Neural progenitor cell (in vitro differentiated cells): Measurements from ENCODE around the gene GEMIN5. TPM values are rescaled to one million over a fixed set of nuclear protein-coding genes. Genes with fewer than 3 reads are reported as not detected.

Source experiments
- DNase-seq: peaks from one replicate; pipeline ENCODE4 v3.0.0-alpha.2; 2016; ENCODE audit warnings: low spot score
- H2AFZ ChIP-seq: fragments of 200-600 bp; sonication (generic); replicated peaks from 2 replicates; pipeline ENCODE4 v1.6.1; 2016; ENCODE audit warnings: antibody characterized with exemption
- H3F3A ChIP-seq: fragments of 200-600 bp; sonication (generic); 2 replicates; pipeline ENCODE4 v1.6.1; 2016; ENCODE audit warnings: antibody characterized with exemption, low read depth
- H3K27ac ChIP-seq: fragments of 200-600 bp; sonication (generic); 2 replicates; pipeline ENCODE4 v1.5.1; 2016; ENCODE audit warnings: mild to moderate bottlenecking
- H3K27me3 ChIP-seq: fragments of 200-600 bp; sonication (generic); 2 replicates; pipeline ENCODE4 v1.6.1; 2016; ENCODE audit warnings: mild to moderate bottlenecking, moderate library complexity
- H3K36me3 ChIP-seq: fragments of 200-600 bp; sonication (generic); 2 replicates; pipeline ENCODE4 v1.5.1; 2016
- H3K4me1 ChIP-seq: fragments of 200-600 bp; sonication (generic); 2 replicates; pipeline ENCODE4 v1.6.1; 2016; ENCODE audit warnings: mixed run types
- H3K4me2 ChIP-seq: fragments of 200-600 bp; sonication (generic); 2 replicates; pipeline ENCODE4 v1.6.1; 2016
- H3K4me3 ChIP-seq: fragments of 200-600 bp; sonication (generic); 2 replicates; pipeline ENCODE4 v1.5.1; 2016
- H3K79me2 ChIP-seq: fragments of 200-600 bp; sonication (generic); 2 replicates; pipeline ENCODE4 v1.6.1; 2016; ENCODE audit warnings: low read depth
- H3K9ac ChIP-seq: fragments of 200-600 bp; sonication (generic); 2 replicates; pipeline ENCODE4 v1.6.1; 2016
- H3K9me3 ChIP-seq: fragments of 200-600 bp; sonication (generic); 2 replicates; pipeline ENCODE4 v1.5.1; 2016; ENCODE audit warnings: low read depth
- H4K20me1 ChIP-seq: fragments of 200-600 bp; sonication (generic); 2 replicates; pipeline ENCODE4 v1.6.1; 2016; ENCODE audit warnings: low read depth
- H3K27ac Mint-ChIP-seq: 3 replicates; pipeline ENCODE4 v1.8.0; 2021; ENCODE audit warnings: mixed read lengths
- H3K27me3 Mint-ChIP-seq: 2 replicates; pipeline ENCODE4 v1.8.0; 2022; ENCODE audit warnings: low read depth, mild to moderate bottlenecking, inconsistent platforms, moderate library complexity, mixed read lengths; ENCODE audit not compliant: insufficient read depth
- H3K36me3 Mint-ChIP-seq: 3 replicates; pipeline ENCODE4 v1.8.0; 2021; ENCODE audit warnings: mixed read lengths
- H3K4me1 Mint-ChIP-seq: 3 replicates; pipeline ENCODE4 v1.8.0; 2021; ENCODE audit warnings: mixed read lengths
- H3K4me3 Mint-ChIP-seq: 3 replicates; pipeline ENCODE4 v1.8.0; 2021; ENCODE audit warnings: mild to moderate bottlenecking, moderate library complexity, mixed read lengths
- H3K9me3 Mint-ChIP-seq: 3 replicates; pipeline ENCODE4 v1.8.0; 2020; ENCODE audit warnings: mixed read lengths
- EZH2 ChIP-seq: fragments of 200-600 bp; sonication (generic); IDR thresholded peaks from 2 replicates; pipeline ENCODE4 v1.6.1; 2017; ENCODE audit warnings: antibody characterized with exemption, mild to moderate bottlenecking, moderate library complexity
- EZH2phosphoT487 ChIP-seq: fragments of 200-600 bp; sonication (generic); IDR thresholded peaks from 2 replicates; pipeline ENCODE4 v1.6.1; 2017; ENCODE audit warnings: antibody characterized with exemption
- total RNA-seq: library from RNA; depleted of rRNA; stranded (reverse); fragments of >200 nt; gene quantifications from 2 replicates; pipeline ENCODE4 v1.2.3, GENCODE V29; 2015; ENCODE audit warnings: low replicate concordance
- TF ChIP-seq, protein P1 (sequence below): fragments of 200-600 bp; sonication (generic); IDR thresholded peaks from 2 replicates; pipeline ENCODE4 v1.5.1; 2017; ENCODE audit warnings: antibody characterized with exemption, mild to moderate bottlenecking

GEMIN5 gene
- total RNA-seq, 1 donor from 2014 or later, result 18.5 TPM

GRCh38 chr5:154840435-154841272 is 97.4 kb downstream of the GEMIN5 start:
- H3K9me3 ChIP-seq, result no peaks in the 10 kb centered on the region
- no peaks in the 10 kb centered on the region for H3K27me3 ChIP-seq
- Mint-ChIP-seq H3K4me1 (no peaks in the 10 kb centered on the region), H3K4me3 (no peak overlapping the region), H3K9me3 (no peaks in the 10 kb centered on the region), H3K27ac (peak overlapping the region; percentile 14), H3K36me3 (peaks cover 3% of the 10 kb centered on the region), H3K27me3 (peaks cover 3% of the 10 kb centered on the region)
- H3K4me3 ChIP-seq, result no peak overlapping the region
- no peaks in the 10 kb centered on the region for H3K36me3 ChIP-seq
- no peak overlapping the region for H2AFZ ChIP-seq
- H3K4me2 ChIP-seq, result no peak overlapping the region
- no peaks in the 10 kb centered on the region for H3K4me1 ChIP-seq
- DNase-seq, result no peak
- no peak overlapping the region for H3K27ac ChIP-seq
- no peak overlapping the region for H3K9ac ChIP-seq
- TF ChIP-seq, protein P1, sequence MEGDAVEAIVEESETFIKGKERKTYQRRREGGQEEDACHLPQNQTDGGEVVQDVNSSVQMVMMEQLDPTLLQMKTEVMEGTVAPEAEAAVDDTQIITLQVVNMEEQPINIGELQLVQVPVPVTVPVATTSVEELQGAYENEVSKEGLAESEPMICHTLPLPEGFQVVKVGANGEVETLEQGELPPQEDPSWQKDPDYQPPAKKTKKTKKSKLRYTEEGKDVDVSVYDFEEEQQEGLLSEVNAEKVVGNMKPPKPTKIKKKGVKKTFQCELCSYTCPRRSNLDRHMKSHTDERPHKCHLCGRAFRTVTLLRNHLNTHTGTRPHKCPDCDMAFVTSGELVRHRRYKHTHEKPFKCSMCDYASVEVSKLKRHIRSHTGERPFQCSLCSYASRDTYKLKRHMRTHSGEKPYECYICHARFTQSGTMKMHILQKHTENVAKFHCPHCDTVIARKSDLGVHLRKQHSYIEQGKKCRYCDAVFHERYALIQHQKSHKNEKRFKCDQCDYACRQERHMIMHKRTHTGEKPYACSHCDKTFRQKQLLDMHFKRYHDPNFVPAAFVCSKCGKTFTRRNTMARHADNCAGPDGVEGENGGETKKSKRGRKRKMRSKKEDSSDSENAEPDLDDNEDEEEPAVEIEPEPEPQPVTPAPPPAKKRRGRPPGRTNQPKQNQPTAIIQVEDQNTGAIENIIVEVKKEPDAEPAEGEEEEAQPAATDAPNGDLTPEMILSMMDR, result no peak
- no peak for TF ChIP-seq EZH2phosphoT487
- TF ChIP-seq EZH2, result no peak
- H3K79me2 ChIP-seq, result no peaks in the 10 kb centered on the region
- no peaks in the 10 kb centered on the region for H3F3A ChIP-seq
- no peaks in the 10 kb centered on the region for H4K20me1 ChIP-seq

Other genes with a start within 250 kb of the GEMIN5 start
- 53.8 and 85.2 TPM in 2 replicates for gene LARP1, start 182.8 kb downstream of the GEMIN5 start, total RNA-seq
- 7.3 and 9.2 TPM in 2 replicates for gene FAXDC2, start 87.6 kb downstream of the GEMIN5 start, total RNA-seq
- 81.8 and 90.8 TPM in 2 replicates for gene CNOT8, start 79.6 kb downstream of the GEMIN5 start, total RNA-seq
- gene MRPL22, start 2.9 kb upstream of the GEMIN5 start, total RNA-seq, result 25.7 and 49.1 TPM in 2 replicates
- gene KIF4B, start 75.5 kb upstream of the GEMIN5 start, total RNA-seq, result 0.12 TPM in 1 of 2 replicates, not detected in the other